A673 (cell line): ENCODE measurements around the gene CCDC24.

Experiments used
- CTCF ChIP-seq: fragments of 300-800, 200-600 bp; sonication (generic); conservative IDR thresholded peaks from 2 replicates; pipeline ENCODE4 v1.5.1; 2017; ENCODE audit warnings: low read depth, mild to moderate bottlenecking, antibody characterized with exemption, low read length, moderate library complexity, mixed read lengths
- EZH2 ChIP-seq: fragments of 200-600 bp; sonication (generic); IDR thresholded peaks from 2 replicates; pipeline ENCODE4 v1.6.1; 2017; ENCODE audit warnings: borderline replicate concordance, low read depth, mild to moderate bottlenecking, mixed read lengths, antibody characterized with exemption, low read length; ENCODE audit not compliant: poor library complexity, severe bottlenecking

- TF ChIP-seq CTCF (no peak), EZH2 (no peak)
These were observed 30.6 kb upstream of the CCDC24 start for GRCh38 chr1:43960798-43961197.
